Measurements from ENCODE around the gene HMSD. TPM values are rescaled to one million over a fixed set of nuclear protein-coding genes. Genes with fewer than 3 reads are reported as not detected.

Gene HMSD
- total and polyA plus RNA-seq, 2 donors (not counting 3 experiments of a cell fraction or from before 2014, with no cell fraction given): 0.08 TPM; not detected in 1

DNA sequence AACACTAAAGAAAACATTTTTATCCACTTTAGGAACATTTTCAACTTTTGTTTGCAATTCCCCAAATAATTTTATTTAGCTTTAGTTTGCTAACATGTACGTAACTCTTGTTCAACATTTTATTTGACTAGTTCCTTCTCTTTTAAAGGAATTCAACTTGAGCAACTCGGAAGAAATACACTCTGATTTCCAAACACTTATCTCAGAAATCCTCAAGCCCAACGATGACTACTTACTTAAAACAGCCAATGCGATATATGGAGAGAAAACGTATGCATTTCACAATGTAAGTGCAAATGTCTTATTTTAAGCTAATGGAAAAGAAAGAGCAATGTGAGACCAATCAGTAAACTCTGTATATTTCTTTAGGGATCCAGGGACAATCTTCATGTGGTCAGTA lies 31.3 kb upstream of the HMSD start:
- no peaks in the 10 kb centered on the region for H3K9me1 ChIP-seq (replicated peaks; ENCODE audit: control insufficient read depth, extremely low read depth, insufficient read depth, low read length)
- no peak overlapping the region for H3K9ac ChIP-seq (replicated peaks; ENCODE audit: extremely low read depth, insufficient read depth, low read length)
- no peak overlapping the region for H3K27ac ChIP-seq (ENCODE audit: insufficient read depth, low read depth, low read length)
- H3K27me3 ChIP-seq (ENCODE audit: control insufficient read depth in 2 of 2, insufficient read depth in 2 of 2, low read length in 2 of 2): peaks cover 2 to 32% of the 10 kb centered on the region in 2 experiments
- CTCF ChIA-PET: no interaction called here
- H3K4me1 ChIP-seq (ENCODE audit: control insufficient read depth, extremely low read depth, insufficient read depth, low read length): no peaks in the 10 kb centered on the region
- no peak overlapping the region for H2AFZ ChIP-seq (ENCODE audit: low read depth, low read length)
- no peaks in the 10 kb centered on the region for H3K36me3 ChIP-seq (ENCODE audit: control insufficient read depth in 2 of 2, extremely low read depth in 1 of 2, insufficient read depth in 2 of 2, low read length in 2 of 2)
- no TSS peak for BruUV-seq (replicated peaks)
- intact Hi-C loops (cut with micrococcal nuclease) (no loop called here), dilution Hi-C loops (cut with MboI; ENCODE audit: extremely low pct_ligation_motif_present, low sequenced_read_pairs) (no loop called here)
- H3K4me2 ChIP-seq (ENCODE audit: insufficient read depth, low read length): no peak overlapping the region
- no peaks in the 10 kb centered on the region for H3K9me3 ChIP-seq (replicated peaks; ENCODE audit: control insufficient read depth, insufficient read depth, low read length)
- DNase-seq (ENCODE audit: low read depth, low spot score) (no peak), FAIRE-seq (no peak)
- H3K4me3 ChIP-seq (replicated peaks in 1 of 3; ENCODE audit: insufficient read depth in 1 of 3, low read depth in 1 of 3, low read length in 3 of 3): no peak overlapping the region
- no peaks in the 10 kb centered on the region for H4K20me1 ChIP-seq (replicated peaks; ENCODE audit: control insufficient read depth, extremely low read depth, insufficient read depth, low read length)
- no peaks in the 10 kb centered on the region for H3K79me2 ChIP-seq (ENCODE audit: control insufficient read depth, insufficient read depth, low read length)
- POLR2A ChIA-PET: no interaction called here
- TF ChIP-seq POLR2A (IDR thresholded peaks at IDR 0.05; ENCODE audit: low read depth, low read length) (no peak), POLR2AphosphoS5 (IDR thresholded peaks at IDR 0.05; ENCODE audit: insufficient read depth, low read depth, low read length) (no peak), GATA2 (IDR thresholded peaks at IDR 0.05; ENCODE audit: insufficient read depth, insufficient read length, low read depth, low read length) (no peak), CTCF (IDR thresholded peaks at IDR 0.05; ENCODE audit: extremely low read depth in 1 of 2, insufficient read depth in 1 of 2, low read depth in 1 of 2, low read length in 2 of 2) (no peak), FOS (IDR thresholded peaks at IDR 0.05; ENCODE audit: borderline replicate concordance, insufficient read depth, low read length) (no peak)

DNA sequence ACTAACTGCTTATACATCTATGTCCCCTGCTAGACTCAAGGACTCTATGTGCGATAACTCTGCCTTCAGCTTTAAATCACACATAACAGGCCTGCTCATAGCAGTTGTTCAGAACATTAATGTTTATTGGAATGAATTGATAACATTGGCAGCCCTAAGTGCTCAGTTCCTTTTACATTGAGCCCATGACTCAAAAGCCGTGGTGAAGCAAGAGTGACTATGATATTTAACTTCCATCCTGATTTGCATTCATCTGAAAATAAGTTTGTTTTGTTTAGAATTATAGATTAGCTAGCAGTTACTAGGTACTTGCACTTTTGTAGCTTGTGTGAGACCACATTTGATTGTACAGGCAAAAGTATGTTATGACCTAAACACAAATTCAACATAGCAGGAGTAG lies 27.1 kb upstream of the HMSD start:
- Histone ChIP-seq H3K27ac (ENCODE audit: insufficient read depth, low read depth, low read length) (no peak overlapping the region), H3K4me1 (ENCODE audit: control insufficient read depth, extremely low read depth, insufficient read depth, low read length) (no peaks in the 10 kb centered on the region), H4K20me1 (replicated peaks; ENCODE audit: control insufficient read depth, extremely low read depth, insufficient read depth, low read length) (no peaks in the 10 kb centered on the region), H3K36me3 (ENCODE audit: control insufficient read depth in 2 of 2, extremely low read depth in 1 of 2, insufficient read depth in 2 of 2, low read length in 2 of 2) (no peaks in the 10 kb centered on the region), H3K9me3 (replicated peaks; ENCODE audit: control insufficient read depth, insufficient read depth, low read length) (no peaks in the 10 kb centered on the region), H3K9ac (replicated peaks; ENCODE audit: extremely low read depth, insufficient read depth, low read length) (no peak overlapping the region), H3K27me3 (ENCODE audit: control insufficient read depth in 2 of 2, insufficient read depth in 2 of 2, low read length in 2 of 2) (peaks cover 6 to 37% of the 10 kb centered on the region in 2 experiments), H3K79me2 (ENCODE audit: control insufficient read depth, insufficient read depth, low read length) (no peaks in the 10 kb centered on the region), H2AFZ (ENCODE audit: low read depth, low read length) (no peak overlapping the region), H3K4me3 (replicated peaks in 1 of 3; ENCODE audit: insufficient read depth in 1 of 3, low read depth in 1 of 3, low read length in 3 of 3) (no peak overlapping the region), H3K4me2 (ENCODE audit: insufficient read depth, low read length) (no peak overlapping the region), H3K9me1 (replicated peaks; ENCODE audit: control insufficient read depth, extremely low read depth, insufficient read depth, low read length) (no peaks in the 10 kb centered on the region)
- intact Hi-C loops (cut with micrococcal nuclease): no loop called here
- DNase-seq (ENCODE audit: low read depth, low spot score): no peak
- dilution Hi-C loops (cut with MboI; ENCODE audit: extremely low pct_ligation_motif_present, low sequenced_read_pairs): no loop called here
- POLR2A ChIA-PET: no interaction called here
- TF ChIP-seq CTCF (IDR thresholded peaks at IDR 0.05; ENCODE audit: extremely low read depth in 1 of 2, insufficient read depth in 1 of 2, low read depth in 1 of 2, low read length in 2 of 2): no peak
- no peak for TF ChIP-seq POLR2A (IDR thresholded peaks at IDR 0.05; ENCODE audit: low read depth, low read length)
- no peak for TF ChIP-seq FOS (IDR thresholded peaks at IDR 0.05; ENCODE audit: borderline replicate concordance, insufficient read depth, low read length)
- TF ChIP-seq MYC (IDR thresholded peaks at IDR 0.05; ENCODE audit: low read depth, low read length): no peak
- CTCF ChIA-PET: interaction anchor here (2.5 kb wide), 1 partner anchor 14 kb away, joined by 14 read pairs; no protein-coding TSS in a partner anchor
- no peak for FAIRE-seq
- no TSS peak for BruUV-seq (replicated peaks)
